CD4-positive, CD25-positive, alpha-beta regulatory T cell (primary cell): Measurements from ENCODE around the gene CCDC12. TPM values are rescaled to one million over a fixed set of nuclear protein-coding genes. Genes with fewer than 3 reads are reported as not detected.

Experiments
- ATAC-seq, 2 donors: fragments of 150-1000 bp; cut with Tn5 transposase; one replicate each; pipeline ENCODE4 v1.10.0; 2021; ENCODE audit warnings: low read depth in 2 of 2, moderate number of reproducible peaks in 2 of 2, moderate library complexity in 1 of 2
- DNase-seq, 3 donors: peaks; one replicate each; pipeline versions ENCODE4 v3.0.0 to v3.0.0-alpha.2; 2012 to 2022; ENCODE audit warnings: mixed read lengths in 1 of 3
- H3K27ac ChIP-seq: one replicate; pipeline ENCODE4 v1.7.0; 2013; ENCODE audit warnings: mild to moderate bottlenecking, low read length; ENCODE audit not compliant: insufficient read depth, poor library complexity, severe bottlenecking
- H3K27me3 ChIP-seq: one replicate; pipeline ENCODE4 v1.7.0; 2013; ENCODE audit warnings: low read length; ENCODE audit not compliant: control insufficient read depth, insufficient read depth
- H3K36me3 ChIP-seq: one replicate; pipeline ENCODE4 v1.7.0; 2013; ENCODE audit warnings: mild to moderate bottlenecking, low read length, moderate library complexity; ENCODE audit not compliant: control insufficient read depth, insufficient read depth
- H3K4me1 ChIP-seq: 2 replicates; pipeline ENCODE4 v1.7.0; 2013; ENCODE audit warnings: mild to moderate bottlenecking, low read length; ENCODE audit not compliant: insufficient read depth, control insufficient read depth, poor library complexity, severe bottlenecking
- H3K4me3 ChIP-seq: one replicate; pipeline ENCODE4 v1.7.0; 2013; ENCODE audit warnings: low read depth, mild to moderate bottlenecking, low read length, moderate library complexity
- H3K9me3 ChIP-seq, 2 experiments: 1 replicate in 1 of 2; 2 replicates in 1 of 2; pipeline ENCODE4 v1.7.0; 2013; ENCODE audit warnings: low read length in 2 of 2, mild to moderate bottlenecking in 1 of 2, moderate library complexity in 1 of 2; ENCODE audit not compliant: control insufficient read depth in 2 of 2
- H3K27ac Mint-ChIP-seq, 3 donors: one replicate each; pipeline ENCODE4 v1.8.0; 2020 to 2022; ENCODE audit warnings: mild to moderate bottlenecking in 3 of 3, mixed read lengths in 3 of 3, moderate library complexity in 2 of 3
- H3K27me3 Mint-ChIP-seq: one replicate; pipeline ENCODE4 v1.8.0; 2022; ENCODE audit warnings: mild to moderate bottlenecking, mixed read lengths
- H3K36me3 Mint-ChIP-seq: one replicate; pipeline ENCODE4 v1.8.0; 2020; ENCODE audit warnings: mixed read lengths
- H3K4me1 Mint-ChIP-seq, 4 donors: one replicate each; pipeline ENCODE4 v1.8.0; 2020 to 2022; ENCODE audit warnings: mixed read lengths in 4 of 4, mild to moderate bottlenecking in 1 of 4
- H3K4me3 Mint-ChIP-seq, 4 donors: one replicate each; pipeline ENCODE4 v1.8.0; 2020 to 2022; ENCODE audit warnings: mild to moderate bottlenecking in 4 of 4, mixed read lengths in 4 of 4, moderate library complexity in 3 of 4
- H3K9me3 Mint-ChIP-seq, 7 donors: one replicate each; pipeline ENCODE4 v1.8.0; 2020 to 2022; ENCODE audit warnings: mixed read lengths in 7 of 7, mild to moderate bottlenecking in 3 of 7, moderate library complexity in 2 of 7
- polyA plus RNA-seq, 4 donors: library from polyadenylated mRNA; unstranded; fragments of 300-500 nt; fragmentation: Illumina TruSeq; gene quantifications; one replicate each; pipeline ENCODE4 v1.2.3, GENCODE V29; 2021
- total RNA-seq: library from RNA; stranded (reverse); gene quantifications from one replicate; pipeline ENCODE4 v1.2.3, GENCODE V29; 2022

Gene CCDC12
- total and polyA plus RNA-seq, 5 donors from 2014 or later, result 71.8 to 116 (median 104) TPM

DNA sequence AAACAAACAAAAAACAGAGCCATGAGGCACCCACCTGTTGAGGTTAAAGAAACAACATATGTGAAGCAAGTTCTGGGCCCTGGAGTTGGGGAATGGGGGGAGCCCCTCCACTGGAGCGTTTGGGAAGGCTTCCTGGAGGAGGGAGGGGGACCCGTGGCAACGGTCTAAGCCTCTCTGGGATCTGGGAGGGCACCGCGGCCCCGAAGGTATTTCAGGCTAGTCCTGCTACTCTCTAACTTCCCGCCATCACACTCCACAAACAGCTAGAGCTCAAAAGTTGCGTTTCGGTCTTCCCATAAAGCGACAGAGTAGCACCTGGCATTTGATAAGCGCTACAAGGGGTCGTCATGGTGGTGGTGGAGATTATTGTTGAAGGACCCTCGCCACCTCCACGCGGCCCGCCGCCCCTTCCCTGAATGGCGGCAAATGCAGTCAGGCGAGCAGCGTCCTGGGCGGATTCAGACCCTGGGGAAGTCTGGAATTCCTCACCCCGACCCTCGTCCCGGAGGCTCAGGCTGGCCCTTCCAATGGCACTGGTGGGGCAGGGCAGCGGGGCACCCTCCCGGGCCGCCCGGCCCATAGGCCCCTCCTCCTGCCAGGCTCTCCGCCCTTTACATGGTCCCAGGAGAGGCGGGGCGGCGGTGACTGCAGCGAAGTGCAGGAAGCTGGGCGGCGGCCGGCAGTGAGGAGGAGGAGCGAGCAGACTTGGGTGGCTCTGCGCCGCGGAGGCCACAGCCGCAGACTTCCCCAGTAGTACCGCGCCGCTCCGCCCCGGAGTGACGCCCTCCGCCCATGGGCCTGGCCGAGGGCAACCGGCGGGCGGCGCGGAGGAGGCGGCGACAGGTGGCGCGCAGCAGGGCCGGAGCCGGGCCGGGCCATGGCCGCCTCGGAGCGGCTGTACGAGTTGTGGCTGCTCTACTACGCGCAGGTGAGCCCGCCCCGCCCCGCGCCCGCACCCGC lies 2.7 kb upstream of the CCDC12 start, which contains the start of gene NBEAL2:
TSS of gene NBEAL2 (plus strand) at position 682 of the 960 bp plus-strand sequence. CDS start at position 878, 196 bp downstream.
- peak; percentile 78 to 85 for ATAC-seq
- no peaks in the 10 kb centered on the region for H3K36me3 ChIP-seq
- H3K36me3 Mint-ChIP-seq, result peaks cover 2% of the 10 kb centered on the region
- H3K4me1 Mint-ChIP-seq, result peaks cover 12 to 79% (median 42%) of the 10 kb centered on the region in 4 donors
- peak within 1 kb of the TSS; percentile 86 for H3K4me3 ChIP-seq
- peak within 1 kb of the TSS; percentile 88 to 94 (median 92) for H3K4me3 Mint-ChIP-seq
- H3K9me3 ChIP-seq, result no peaks in the 10 kb centered on the region
- H3K27ac ChIP-seq, result peak within 1 kb of the TSS; percentile 80
- peak; percentile 93 to 98 (median 95) for DNase-seq
- H3K9me3 Mint-ChIP-seq, result no peaks in the 10 kb centered on the region
- peak within 1 kb of the TSS; percentile 90 to 95 (median 93) for H3K27ac Mint-ChIP-seq
- peaks cover 5% of the 10 kb centered on the region for H3K27me3 Mint-ChIP-seq
- peaks cover 84% of the 10 kb centered on the region for H3K4me1 ChIP-seq
- no peaks in the 10 kb centered on the region for H3K27me3 ChIP-seq

DNA sequence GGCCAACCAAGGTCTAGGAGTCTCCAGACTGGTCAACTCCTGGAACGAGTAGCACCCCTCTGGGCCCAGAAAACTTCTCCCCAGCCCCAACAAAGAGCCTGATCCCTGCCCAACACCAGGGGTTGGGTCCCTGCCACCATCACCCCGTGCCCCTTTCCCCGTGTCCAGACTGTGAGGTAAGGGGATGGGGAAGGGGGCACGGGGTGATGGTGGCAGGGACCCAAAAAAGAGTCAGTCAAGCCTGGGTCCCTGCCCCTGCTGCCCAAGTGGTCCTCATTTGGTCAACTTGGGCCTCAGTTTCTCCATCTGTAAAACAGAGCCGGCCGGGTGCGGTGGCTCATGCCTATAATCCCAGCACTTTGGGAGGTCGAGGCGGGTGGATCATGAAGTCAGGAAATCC lies 1.8 kb upstream of the CCDC12 start:
- DNase-seq (no peak), ATAC-seq (no peak)
- peaks cover 5% of the 10 kb centered on the region for H3K27me3 Mint-ChIP-seq
- Histone ChIP-seq H3K27ac (peak overlapping the region; percentile 80), H3K27me3 (no peaks in the 10 kb centered on the region), H3K4me1 (peaks cover 83% of the 10 kb centered on the region), H3K4me3 (peak overlapping the region; percentile 18), H3K36me3 (no peaks in the 10 kb centered on the region), H3K9me3 (no peaks in the 10 kb centered on the region)
- H3K4me1 Mint-ChIP-seq, result peaks cover 12 to 79% (median 47%) of the 10 kb centered on the region in 4 donors
- H3K36me3 Mint-ChIP-seq, result peaks cover 2% of the 10 kb centered on the region
- no peaks in the 10 kb centered on the region for H3K9me3 Mint-ChIP-seq
- H3K27ac Mint-ChIP-seq, result peak overlapping the region; percentile 75 to 95 (median 90)
- H3K4me3 Mint-ChIP-seq, result peak overlapping the region; percentile 97 to 99 (median 99)

GRCh38 chr3:46977811-46978195 lies 1.3 kb upstream of the CCDC12 start:
- Histone ChIP-seq H3K36me3 (no peaks in the 10 kb centered on the region), H3K27ac (peak overlapping the region; percentile 80), H3K4me1 (peaks cover 79% of the 10 kb centered on the region), H3K4me3 (peak overlapping the region; percentile 18), H3K27me3 (no peaks in the 10 kb centered on the region), H3K9me3 (no peaks in the 10 kb centered on the region)
- Mint-ChIP-seq H3K9me3 (no peaks in the 10 kb centered on the region), H3K27me3 (peaks cover 5% of the 10 kb centered on the region), H3K27ac (peak overlapping the region; percentile 75 to 98 (median 77)), H3K36me3 (peaks cover 2% of the 10 kb centered on the region), H3K4me3 (peak overlapping the region; percentile 97 to 99 (median 99)), H3K4me1 (peaks cover 12 to 75% (median 46%) of the 10 kb centered on the region in 4 donors)
- DNase-seq (no peak), ATAC-seq (no peak)

GRCh38 chr3:46974421-46975171 lies 1.9 kb downstream of the CCDC12 start:
- H3K9me3 ChIP-seq, result no peaks in the 10 kb centered on the region
- H3K36me3 Mint-ChIP-seq, result peaks cover 16% of the 10 kb centered on the region
- peaks cover 29 to 82% (median 58%) of the 10 kb centered on the region in 4 donors for H3K4me1 Mint-ChIP-seq
- no peaks in the 10 kb centered on the region for H3K9me3 Mint-ChIP-seq
- no peaks in the 10 kb centered on the region for H3K36me3 ChIP-seq
- DNase-seq, result no peak
- peaks cover 5% of the 10 kb centered on the region for H3K27me3 Mint-ChIP-seq
- H3K4me3 Mint-ChIP-seq, result peak overlapping the region; percentile 76 to 99 (median 94)
- H3K4me3 ChIP-seq, result peak overlapping the region; percentile 63
- no peak for ATAC-seq
- H3K27me3 ChIP-seq, result no peaks in the 10 kb centered on the region
- H3K4me1 ChIP-seq, result peaks cover 80% of the 10 kb centered on the region
- H3K27ac ChIP-seq, result no peak overlapping the region
- peak overlapping the region; percentile 38 to 78 (median 51) for H3K27ac Mint-ChIP-seq

DNA sequence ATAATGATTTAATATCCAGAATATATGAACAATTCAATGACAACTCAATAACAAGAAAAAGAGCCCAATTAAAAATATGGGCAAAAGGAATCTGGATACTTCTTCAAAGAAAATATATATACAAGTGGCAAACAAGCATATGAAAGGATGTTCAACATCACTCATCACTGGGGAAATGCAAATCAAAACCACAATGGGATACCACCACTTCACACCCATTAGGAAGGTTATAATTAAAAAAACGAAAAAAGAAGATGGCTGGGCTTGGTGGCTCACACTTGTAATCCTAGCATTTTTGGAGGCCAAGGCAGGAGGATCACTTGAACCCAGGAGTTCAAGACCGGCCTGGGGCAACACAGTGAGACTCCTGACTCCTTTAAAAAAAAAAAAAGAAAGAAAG lies 4.1 kb downstream of the CCDC12 start:
- DNase-seq (no peak), ATAC-seq (no peak)
- Histone ChIP-seq H3K27ac (peak overlapping the region; percentile 49), H3K4me1 (peaks cover 79% of the 10 kb centered on the region), H3K36me3 (peaks cover 4% of the 10 kb centered on the region), H3K27me3 (no peaks in the 10 kb centered on the region), H3K4me3 (peak overlapping the region; percentile 32), H3K9me3 (no peaks in the 10 kb centered on the region)
- Mint-ChIP-seq H3K9me3 (no peaks in the 10 kb centered on the region), H3K36me3 (peaks cover 22% of the 10 kb centered on the region), H3K4me1 (peaks cover 29 to 88% (median 64%) of the 10 kb centered on the region in 4 donors), H3K27ac (peak overlapping the region in 1 of 3 donors; percentile 87), H3K27me3 (peaks cover 5% of the 10 kb centered on the region), H3K4me3 (peak overlapping the region; percentile 66 to 91 (median 77))

DNA sequence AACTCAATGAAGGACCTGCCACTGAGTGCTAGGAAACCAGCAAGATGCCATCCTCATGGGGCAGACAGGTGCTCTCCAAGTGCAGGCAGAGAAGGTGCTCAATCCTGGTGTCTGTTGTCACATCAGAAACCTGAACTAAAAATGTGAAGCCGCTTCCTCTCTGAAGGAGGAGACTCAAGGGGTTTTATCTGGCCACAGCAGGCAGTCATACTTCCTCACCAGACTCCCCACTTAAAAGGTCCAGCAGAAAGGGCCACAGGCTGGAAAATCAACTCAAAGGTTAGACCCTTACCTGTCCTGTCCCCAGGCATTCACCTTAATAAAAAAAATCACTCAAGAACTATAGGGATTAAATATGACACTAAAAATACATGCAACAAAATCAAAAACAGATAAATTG lies 4.8 kb downstream of the CCDC12 start:
- DNase-seq, result peak in 1 of 3 donors; percentile 56
- ATAC-seq, result no peak
- H3K4me1 Mint-ChIP-seq, result peaks cover 30 to 88% (median 67%) of the 10 kb centered on the region in 4 donors
- H3K36me3 ChIP-seq, result peaks cover 4% of the 10 kb centered on the region
- no peaks in the 10 kb centered on the region for H3K27me3 ChIP-seq
- peak overlapping the region; percentile 49 for H3K4me3 ChIP-seq
- H3K27ac ChIP-seq, result peak overlapping the region; percentile 49
- H3K9me3 Mint-ChIP-seq, result no peaks in the 10 kb centered on the region
- H3K36me3 Mint-ChIP-seq, result peaks cover 28% of the 10 kb centered on the region
- H3K4me1 ChIP-seq, result peaks cover 80% of the 10 kb centered on the region
- H3K9me3 ChIP-seq, result no peaks in the 10 kb centered on the region
- peak overlapping the region; percentile 82 to 91 (median 87) for H3K27ac Mint-ChIP-seq
- H3K4me3 Mint-ChIP-seq, result peak overlapping the region; percentile 66 to 91 (median 77)
- H3K27me3 Mint-ChIP-seq, result peaks cover 5% of the 10 kb centered on the region

GRCh38 chr3:46971151-46971550 lies 5.4 kb downstream of the CCDC12 start:
- no peaks in the 10 kb centered on the region for H3K27me3 Mint-ChIP-seq
- no peaks in the 10 kb centered on the region for H3K27me3 ChIP-seq
- H3K9me3 ChIP-seq, result no peaks in the 10 kb centered on the region
- H3K27ac Mint-ChIP-seq, result peak overlapping the region; percentile 82 to 91 (median 87)
- peaks cover 85% of the 10 kb centered on the region for H3K4me1 ChIP-seq
- no peaks in the 10 kb centered on the region for H3K9me3 Mint-ChIP-seq
- ATAC-seq, result no peak
- H3K4me3 ChIP-seq, result peak overlapping the region; percentile 49
- H3K27ac ChIP-seq, result no peak overlapping the region
- H3K36me3 ChIP-seq, result peaks cover 4% of the 10 kb centered on the region
- no peak for DNase-seq
- H3K4me3 Mint-ChIP-seq, result peak overlapping the region; percentile 4 to 81 (median 70)
- H3K4me1 Mint-ChIP-seq, result peaks cover 28 to 88% (median 68%) of the 10 kb centered on the region in 4 donors
- H3K36me3 Mint-ChIP-seq, result peaks cover 30% of the 10 kb centered on the region
